Neuronal stem cell (in vitro differentiated cells): ENCODE measurements around the gene RALGAPA2.

Experiments used
- DNase-seq: peaks from one replicate; pipeline ENCODE4 v3.0.0-alpha.2; 2013; ENCODE audit warnings: low spot score
- H2AFZ ChIP-seq: one replicate; pipeline ENCODE4 v1.6.1; 2013; ENCODE audit warnings: mild to moderate bottlenecking, low read length, inconsistent platforms
- H2AK5ac ChIP-seq: 2 replicates; pipeline ENCODE4 v1.6.1; 2013; ENCODE audit warnings: low read depth, mild to moderate bottlenecking, inconsistent platforms, low read length, moderate library complexity, mixed read lengths
- H2BK120ac ChIP-seq: 2 replicates; pipeline ENCODE4 v1.6.1; 2013; ENCODE audit warnings: low read depth, mild to moderate bottlenecking, inconsistent platforms, low read length, moderate library complexity, mixed read lengths
- H2BK12ac ChIP-seq: one replicate; pipeline ENCODE4 v1.6.1; 2013; ENCODE audit warnings: low read length, inconsistent platforms
- H2BK15ac ChIP-seq: 2 replicates; pipeline ENCODE4 v1.6.1; 2013; ENCODE audit warnings: mild to moderate bottlenecking, low read length, inconsistent platforms, mixed read lengths
- H2BK5ac ChIP-seq: one replicate; pipeline ENCODE4 v1.6.1; 2013; ENCODE audit warnings: inconsistent platforms, mild to moderate bottlenecking, low read length, moderate library complexity
- H3K14ac ChIP-seq: one replicate; pipeline ENCODE4 v1.6.1; 2013; ENCODE audit warnings: low read length, inconsistent platforms
- H3K18ac ChIP-seq: 2 replicates; pipeline ENCODE4 v1.6.1; 2013; ENCODE audit warnings: low read length, inconsistent platforms
- H3K23ac ChIP-seq: 2 replicates; pipeline ENCODE4 v1.6.1; 2013; ENCODE audit warnings: low read depth, mild to moderate bottlenecking, mixed read lengths, low read length, inconsistent platforms; ENCODE audit not compliant: poor library complexity
- H3K27ac ChIP-seq: replicated peaks from 3 replicates; pipeline ENCODE4 v1.5.1; 2013; ENCODE audit warnings: low read length, inconsistent platforms
- H3K27me3 ChIP-seq, 3 experiments: 2 replicates each; pipeline ENCODE4 v1.6.1; 2013; ENCODE audit warnings: low read length in 3 of 3, mild to moderate bottlenecking in 2 of 3, inconsistent platforms in 1 of 3, low read depth in 1 of 3, mixed read lengths in 1 of 3, moderate library complexity in 1 of 3; ENCODE audit not compliant: control insufficient read depth in 3 of 3, insufficient read depth in 3 of 3
- H3K36me3 ChIP-seq, 2 donors: replicated peaks in 1 of 2; 2 replicates each; pipeline ENCODE4 v1.6.1; 2013; ENCODE audit warnings: low read length in 2 of 2; ENCODE audit not compliant: control insufficient read depth in 2 of 2, insufficient read depth in 2 of 2
- H3K4ac ChIP-seq: 2 replicates; pipeline ENCODE4 v1.6.1; 2013; ENCODE audit warnings: inconsistent platforms, mild to moderate bottlenecking, low read length, moderate library complexity
- H3K4me1 ChIP-seq, 2 donors: 1 replicate in 1 of 2; 2 replicates in 1 of 2; pipeline ENCODE4 v1.6.1; 2013; ENCODE audit warnings: low read length in 2 of 2, low read depth in 1 of 2; ENCODE audit not compliant: control insufficient read depth in 2 of 2, insufficient read depth in 1 of 2
- H3K4me2 ChIP-seq: one replicate; pipeline ENCODE4 v1.6.1; 2013; ENCODE audit warnings: mild to moderate bottlenecking, low read length, inconsistent platforms; ENCODE audit not compliant: insufficient read depth, poor library complexity, severe bottlenecking
- H3K4me3 ChIP-seq, 2 donors: 2 replicates each; pipeline ENCODE4 v1.5.1; 2013; ENCODE audit warnings: low read length in 2 of 2, mild to moderate bottlenecking in 2 of 2, inconsistent platforms in 1 of 2, moderate library complexity in 1 of 2
- H3K79me1 ChIP-seq: one replicate; pipeline ENCODE4 v1.6.1; 2013; ENCODE audit warnings: low read depth, mild to moderate bottlenecking, inconsistent platforms, low read length, moderate library complexity
- H3K9ac ChIP-seq: one replicate; pipeline ENCODE4 v1.6.1; 2013; ENCODE audit warnings: mild to moderate bottlenecking, low read depth, low read length, inconsistent platforms; ENCODE audit not compliant: poor library complexity
- H3K9me3 ChIP-seq, 2 donors: replicated peaks in 1 of 2; 2 replicates each; pipeline versions ENCODE3 to v1.6.1; 2013; ENCODE audit warnings: low read length in 2 of 2, mild to moderate bottlenecking in 2 of 2, inconsistent platforms in 1 of 2, low read depth in 1 of 2, mixed read lengths in 1 of 2, moderate library complexity in 1 of 2; ENCODE audit not compliant: control insufficient read depth in 2 of 2, insufficient read depth in 1 of 2
- H4K8ac ChIP-seq: one replicate; pipeline ENCODE4 v1.6.1; 2013; ENCODE audit warnings: low read depth, mild to moderate bottlenecking, inconsistent platforms, low read length, moderate library complexity
- H4K91ac ChIP-seq: one replicate; pipeline ENCODE4 v1.6.1; 2013; ENCODE audit warnings: low read length, low read depth, mild to moderate bottlenecking, inconsistent platforms; ENCODE audit not compliant: poor library complexity
- WGBS, 2 donors: extraction: QIAGEN DNeasy Blood & Tissue Kit; methylation state at CpG; one replicate each; pipeline ENCODE4 v1.1.7; 2013; ENCODE audit warnings: missing lambda C conversion rate in 2 of 2, mixed read lengths in 1 of 2; ENCODE audit not compliant: insufficient read length in 2 of 2, insufficient replicate concordance in 1 of 2; ENCODE audit errors: extremely low coverage in 2 of 2; 5-methylcytosine and 5-hydroxymethylcytosine counted together

Gene RALGAPA2

GRCh38 chr20:20524756-20525155 lies 187.7 kb downstream of the RALGAPA2 start:
- Histone ChIP-seq H3K27ac (no peak overlapping the region), H3K79me1 (no peaks in the 10 kb centered on the region), H4K8ac (no peak overlapping the region), H3K4ac (no peak overlapping the region), H4K91ac (no peak overlapping the region), H3K18ac (no peak overlapping the region), H2BK120ac (no peak overlapping the region), H2BK5ac (no peak overlapping the region), H3K27me3 (no peaks in the 10 kb centered on the region), H3K14ac (no peak overlapping the region), H3K36me3 (peaks cover 3 to 12% of the 10 kb centered on the region in 2 donors), H3K4me3 (no peak overlapping the region), H3K23ac (no peak overlapping the region), H2BK12ac (no peak overlapping the region), H2BK15ac (no peak overlapping the region), H3K9me3 (no peaks in the 10 kb centered on the region), H3K9ac (no peak overlapping the region), H2AFZ (no peak overlapping the region), H3K4me1 (peaks cover 0 to 18% of the 10 kb centered on the region in 2 donors), H2AK5ac (no peak overlapping the region), H3K4me2 (no peak overlapping the region)
- no peak for DNase-seq
- no CpG with 5 or more reads among the region's 2 CpGs for WGBS, 2 donors

- Histone ChIP-seq H3K23ac (no peak overlapping the region), H2BK120ac (no peak overlapping the region), H3K9ac (no peak overlapping the region), H3K79me1 (no peaks in the 10 kb centered on the region), H2BK15ac (no peak overlapping the region), H3K9me3 (no peaks in the 10 kb centered on the region), H2BK12ac (no peak overlapping the region), H4K8ac (no peak overlapping the region), H3K4me1 (peaks cover 0 to 8% of the 10 kb centered on the region in 2 donors), H2AFZ (no peak overlapping the region), H3K4me3 (no peak overlapping the region), H3K14ac (no peak overlapping the region), H3K18ac (no peak overlapping the region), H4K91ac (no peak overlapping the region), H3K27me3 (no peaks in the 10 kb centered on the region), H2BK5ac (no peak overlapping the region), H3K36me3 (peaks cover 5 to 13% of the 10 kb centered on the region in 2 donors), H3K4ac (no peak overlapping the region), H3K4me2 (no peak overlapping the region), H2AK5ac (no peak overlapping the region), H3K27ac (no peak overlapping the region)
- DNase-seq = no peak
- WGBS, 2 donors = no CpG with 5 or more reads among the region's 1 CpG
Observed at GRCh38 chr20:20521736-20522135, 190.7 kb downstream of the RALGAPA2 start.

GRCh38 chr20:20520776-20521175 lies 191.7 kb downstream of the RALGAPA2 start:
- no peak overlapping the region for H3K23ac ChIP-seq
- no peaks in the 10 kb centered on the region for H3K9me3 ChIP-seq

GRCh38 chr20:20519269-20519668 lies 193.2 kb downstream of the RALGAPA2 start:
- Histone ChIP-seq H2BK15ac (no peak overlapping the region), H3K9ac (no peak overlapping the region), H3K4me3 (no peak overlapping the region), H4K8ac (no peak overlapping the region), H4K91ac (no peak overlapping the region), H2AFZ (no peak overlapping the region), H3K36me3 (peaks cover 5 to 13% of the 10 kb centered on the region in 2 donors), H2AK5ac (no peak overlapping the region), H2BK120ac (no peak overlapping the region), H3K27me3 (no peaks in the 10 kb centered on the region), H3K27ac (no peak overlapping the region), H3K9me3 (peaks cover 8 to 9% of the 10 kb centered on the region in 2 donors), H3K4me2 (no peak overlapping the region), H3K4ac (no peak overlapping the region), H3K79me1 (no peaks in the 10 kb centered on the region), H3K23ac (no peak overlapping the region), H2BK12ac (no peak overlapping the region), H3K4me1 (peaks cover 0 to 8% of the 10 kb centered on the region in 2 donors), H2BK5ac (no peak overlapping the region), H3K18ac (no peak overlapping the region), H3K14ac (no peak overlapping the region)
- no peak for DNase-seq

More at GRCh38 chr20:20520776-20521175, 191.7 kb downstream of the RALGAPA2 start:
- no peak overlapping the region for H2BK5ac ChIP-seq
- H3K79me1 ChIP-seq = no peaks in the 10 kb centered on the region
- no peak overlapping the region for H4K91ac ChIP-seq
- H2AK5ac ChIP-seq = no peak overlapping the region
- H3K27me3 ChIP-seq = no peaks in the 10 kb centered on the region
- no peak overlapping the region for H3K14ac ChIP-seq
- no peak overlapping the region for H3K4me2 ChIP-seq
- no peak overlapping the region for H3K18ac ChIP-seq
- no peak overlapping the region for H2BK15ac ChIP-seq
- H2BK12ac ChIP-seq = no peak overlapping the region
- H3K4ac ChIP-seq = no peak overlapping the region
- no peak overlapping the region for H2AFZ ChIP-seq
- H3K4me3 ChIP-seq = no peak overlapping the region
- peaks cover 0 to 8% of the 10 kb centered on the region in 2 donors for H3K4me1 ChIP-seq
- H3K27ac ChIP-seq = no peak overlapping the region
- no CpG with 5 or more reads among the region's 5 CpGs for WGBS, 2 donors
- no peak overlapping the region for H3K9ac ChIP-seq
- no peak overlapping the region for H4K8ac ChIP-seq
- DNase-seq = no peak
- peaks cover 5 to 13% of the 10 kb centered on the region in 2 donors for H3K36me3 ChIP-seq
- H2BK120ac ChIP-seq = no peak overlapping the region
